Measurements from ENCODE around the gene HLF.

Gene HLF, protein sequence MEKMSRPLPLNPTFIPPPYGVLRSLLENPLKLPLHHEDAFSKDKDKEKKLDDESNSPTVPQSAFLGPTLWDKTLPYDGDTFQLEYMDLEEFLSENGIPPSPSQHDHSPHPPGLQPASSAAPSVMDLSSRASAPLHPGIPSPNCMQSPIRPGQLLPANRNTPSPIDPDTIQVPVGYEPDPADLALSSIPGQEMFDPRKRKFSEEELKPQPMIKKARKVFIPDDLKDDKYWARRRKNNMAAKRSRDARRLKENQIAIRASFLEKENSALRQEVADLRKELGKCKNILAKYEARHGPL

DNA sequence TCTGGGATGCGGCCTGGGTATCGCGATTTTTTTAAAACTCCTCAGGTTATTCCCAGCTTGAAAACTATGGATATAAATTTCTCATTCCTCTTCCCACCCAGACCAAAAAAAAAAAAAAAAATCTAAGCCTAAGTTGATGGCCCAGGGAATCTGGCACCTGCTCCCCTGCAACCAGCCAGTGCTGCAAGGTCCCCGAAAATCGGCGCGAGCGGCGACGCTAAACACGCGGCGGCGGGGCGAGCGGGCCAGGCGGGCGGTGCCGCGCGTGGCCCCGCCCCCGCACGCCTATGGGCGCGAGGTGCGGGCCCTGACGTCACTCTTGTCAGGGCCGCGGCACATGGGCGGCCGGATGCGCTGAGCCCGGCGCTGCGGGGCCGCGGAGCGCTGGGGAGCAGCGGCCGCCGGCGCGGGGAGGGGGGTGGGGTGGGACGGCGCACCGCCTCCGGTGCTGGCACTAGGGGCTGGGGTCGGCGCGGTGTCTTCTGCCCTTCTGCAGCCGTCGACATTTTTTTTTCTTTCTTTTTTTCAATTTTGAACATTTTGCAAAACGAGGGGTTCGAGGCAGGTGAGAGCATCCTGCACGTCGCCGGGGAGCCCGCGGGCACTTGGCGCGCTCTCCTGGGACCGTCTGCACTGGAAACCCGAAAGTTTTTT, at the start of gene HLF:
TSS of gene HLF (plus strand) at position 316 of the 654 bp plus-strand sequence. CDS start 525 bp downstream, outside the sequence.
- peak; percentile 52 to 63 for DNase-seq (ENCODE audit: low read depth in 2 of 2)

DNA sequence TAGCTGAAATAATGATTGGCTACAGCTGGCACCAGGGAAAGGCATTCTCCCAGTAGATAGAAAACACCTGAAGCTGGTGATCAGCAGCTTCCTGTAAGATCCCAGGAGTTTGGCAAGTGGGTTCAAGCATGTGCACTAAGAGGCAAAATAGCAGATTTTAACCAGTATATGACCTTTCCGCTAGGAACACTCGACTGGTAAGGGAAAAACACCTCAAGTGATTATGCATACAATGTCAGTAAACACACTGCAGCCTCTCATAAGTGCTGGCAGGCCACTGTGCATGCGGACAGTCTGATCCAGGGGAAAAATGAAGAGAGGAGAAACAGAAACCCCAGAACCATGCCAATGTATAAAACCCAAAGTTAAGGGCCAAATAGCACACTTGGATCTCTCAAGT, 49.0 kb upstream of the HLF start:
- no peak for DNase-seq (ENCODE audit: low read depth in 2 of 2)

DNA sequence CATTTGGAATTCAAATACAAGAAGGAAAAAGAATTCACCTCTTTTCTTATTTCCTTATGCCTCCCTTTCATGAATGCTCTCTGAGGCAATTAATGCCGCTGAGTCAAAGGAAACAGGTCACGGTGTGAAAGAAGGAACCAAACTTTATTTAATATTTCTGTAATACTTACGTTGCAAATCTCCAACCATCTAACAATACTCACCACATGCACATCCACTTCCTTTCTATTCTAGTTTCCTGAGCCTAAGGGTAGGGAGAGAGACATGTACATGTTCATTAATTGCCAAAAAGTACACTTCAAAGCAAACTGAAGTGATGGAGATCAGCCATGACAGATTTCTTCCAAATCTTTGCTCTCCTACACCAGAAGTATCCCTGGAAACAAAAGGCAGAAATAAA, 47.9 kb upstream of the HLF start:
- no peak for DNase-seq (ENCODE audit: low read depth in 2 of 2)

DNA sequence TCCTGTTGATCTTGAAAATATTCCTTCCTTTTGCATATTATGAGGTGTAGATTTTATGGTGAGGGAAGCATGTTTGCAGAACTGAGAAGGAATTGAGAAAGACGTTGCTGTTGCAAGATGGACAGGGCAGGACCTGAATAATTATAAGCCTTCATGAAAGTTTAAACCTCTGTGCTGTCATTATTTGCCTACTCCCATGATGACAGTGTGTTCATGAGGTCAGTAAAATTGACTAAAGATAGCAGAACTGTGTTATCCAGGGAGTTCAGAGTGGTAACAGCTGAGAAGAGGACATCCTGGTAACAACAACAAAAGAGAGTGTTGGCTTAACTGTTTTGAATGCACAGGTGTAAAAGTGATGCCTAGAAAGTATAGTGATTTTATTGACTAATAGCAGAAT, 45.3 kb upstream of the HLF start:
- no peak for DNase-seq (ENCODE audit: low read depth in 2 of 2)

DNA sequence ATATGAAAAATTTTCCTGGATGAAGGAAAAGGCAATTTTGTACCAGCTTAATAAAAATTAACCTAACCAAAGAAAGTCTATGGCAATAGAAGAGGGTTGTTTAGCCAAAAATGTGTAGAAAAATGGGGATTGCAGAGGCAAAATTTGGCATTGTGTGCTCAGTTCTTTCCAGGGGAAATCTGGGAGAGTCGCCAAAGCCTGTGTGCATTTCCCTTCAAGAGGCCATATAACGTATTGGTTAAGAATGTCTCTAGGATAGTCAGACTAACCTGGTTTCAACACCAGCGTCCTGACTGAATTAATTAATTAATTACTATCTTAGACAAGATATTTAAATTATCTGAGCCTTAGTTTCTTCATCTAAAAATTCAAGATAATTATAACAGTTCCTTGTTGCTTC, 44.8 kb upstream of the HLF start:
- DNase-seq (ENCODE audit: low read depth in 2 of 2): no peak

DNA sequence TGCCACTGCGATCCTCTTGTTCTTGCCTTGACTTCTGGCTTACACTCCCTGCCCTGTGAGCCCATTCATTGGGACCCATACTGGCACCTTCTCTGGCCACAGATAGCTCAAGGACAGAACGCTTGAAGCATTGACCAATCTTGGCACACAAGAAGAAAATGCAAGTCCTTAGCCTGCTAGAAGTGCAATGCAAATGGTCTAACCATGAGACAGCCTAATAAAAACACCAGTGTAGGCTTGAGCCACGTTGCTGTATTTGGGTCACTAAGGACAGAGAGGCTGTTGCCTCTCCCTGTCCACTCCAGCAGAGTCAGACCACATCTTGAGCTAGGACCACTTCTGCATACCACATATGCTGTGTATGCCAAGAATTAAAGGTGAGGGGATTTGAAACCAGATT, 41.2 kb upstream of the HLF start:
- DNase-seq (ENCODE audit: low read depth in 2 of 2): no peak

DNA sequence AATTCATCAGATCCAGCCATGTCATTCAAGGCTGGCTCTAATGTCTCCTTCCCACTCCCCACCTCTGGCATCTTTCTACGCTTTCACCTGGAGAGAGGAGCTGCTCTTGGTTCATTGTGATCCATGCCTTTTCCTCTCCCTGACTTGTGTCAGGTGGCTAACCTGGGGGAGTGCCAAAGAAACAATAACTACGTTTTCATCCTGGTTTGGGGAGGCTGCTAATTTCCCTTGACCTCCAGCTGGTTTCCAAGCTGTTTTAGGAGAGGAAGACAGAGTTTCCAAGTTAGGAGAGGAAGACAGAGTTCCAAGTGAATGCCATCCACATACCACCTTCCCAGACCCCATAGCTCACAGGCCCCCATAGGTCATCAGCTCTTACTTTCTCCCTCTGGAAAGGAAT, 40.0 kb upstream of the HLF start:
- no peak for DNase-seq (ENCODE audit: low read depth in 2 of 2)

DNA sequence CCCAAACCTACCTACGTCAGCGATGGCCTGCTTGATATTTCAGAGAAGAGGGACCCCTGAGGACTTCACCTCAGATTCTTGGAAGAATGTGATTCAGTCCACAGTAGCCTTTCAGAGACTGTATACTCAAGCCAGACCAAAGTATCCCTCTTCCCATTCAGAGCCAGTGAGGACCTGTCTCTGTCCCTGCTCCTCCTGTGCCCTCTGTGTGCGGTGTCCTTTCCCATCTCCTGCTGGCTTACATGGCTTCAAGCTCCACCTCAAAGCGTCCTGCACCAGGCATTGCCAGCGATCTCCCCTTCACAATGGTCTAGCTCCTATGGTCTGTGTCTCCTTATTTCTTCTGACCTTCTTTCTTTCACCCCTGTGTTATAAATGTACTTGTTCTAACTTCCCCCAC, 39.5 kb upstream of the HLF start:
- DNase-seq (ENCODE audit: low read depth in 2 of 2): no peak

DNA sequence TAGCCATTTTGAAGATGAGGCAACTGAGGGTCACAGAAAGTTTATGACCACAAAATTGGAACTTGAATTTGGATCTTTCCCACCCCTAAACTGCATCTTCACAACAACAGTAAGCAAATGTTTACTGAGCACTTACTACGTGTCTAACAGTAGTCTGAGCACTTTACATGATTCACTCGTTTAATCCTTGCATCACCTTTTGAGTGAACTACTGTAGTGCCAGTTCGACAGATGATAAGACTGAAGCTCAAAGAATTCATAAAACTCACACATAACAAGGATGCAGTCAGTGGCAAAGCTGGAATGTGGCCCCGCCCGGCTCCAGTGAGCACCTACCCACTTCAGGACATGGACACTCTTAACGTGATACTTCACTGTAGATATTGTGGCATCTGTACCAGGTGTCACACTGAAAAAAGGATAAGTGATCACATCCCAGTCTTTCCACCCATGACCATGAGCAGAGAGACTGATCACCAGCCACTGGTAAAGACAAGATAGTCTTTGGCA, 36.0 kb upstream of the HLF start:
- DNase-seq (ENCODE audit: low read depth in 2 of 2): no peak

DNA sequence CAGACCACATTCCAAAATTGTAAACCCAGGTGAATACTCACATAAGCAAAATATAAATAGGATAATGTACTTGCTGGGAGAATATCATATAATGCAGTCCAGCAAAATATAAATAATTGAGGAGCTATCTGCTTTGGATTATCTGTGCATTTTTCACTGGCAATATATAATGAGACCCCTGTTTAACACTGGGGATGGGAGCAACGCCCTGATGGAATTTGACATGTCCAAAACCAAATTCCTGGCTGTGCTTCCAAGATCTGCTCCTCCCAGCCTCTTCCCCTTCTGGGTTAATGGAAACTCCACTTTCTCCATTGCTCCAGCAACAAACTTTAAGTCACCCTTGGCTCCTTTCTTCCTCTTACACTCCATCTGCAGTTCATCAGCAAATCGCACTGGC, 35.5 kb upstream of the HLF start:
- DNase-seq (ENCODE audit: low read depth in 2 of 2): no peak

DNA sequence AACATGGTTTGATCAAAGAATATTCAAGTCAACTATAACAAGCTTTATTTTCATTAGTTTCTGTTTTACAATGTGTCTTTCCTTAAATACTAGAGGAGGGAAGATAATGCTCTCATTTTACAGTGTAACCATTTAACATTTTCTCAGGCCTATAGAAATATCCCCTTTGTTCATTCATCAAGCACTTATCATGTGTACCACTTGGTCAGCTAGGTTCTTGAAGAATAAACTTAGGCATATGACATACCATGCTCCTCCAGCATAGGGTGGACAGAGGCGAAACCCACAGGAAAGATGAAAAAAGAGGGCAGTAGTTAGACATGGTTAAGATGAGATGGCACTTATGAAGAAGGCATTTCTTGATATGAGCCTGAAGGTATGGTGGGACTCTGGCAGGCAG, 34.0 kb upstream of the HLF start:
- DNase-seq (ENCODE audit: low read depth in 2 of 2): no peak

DNA sequence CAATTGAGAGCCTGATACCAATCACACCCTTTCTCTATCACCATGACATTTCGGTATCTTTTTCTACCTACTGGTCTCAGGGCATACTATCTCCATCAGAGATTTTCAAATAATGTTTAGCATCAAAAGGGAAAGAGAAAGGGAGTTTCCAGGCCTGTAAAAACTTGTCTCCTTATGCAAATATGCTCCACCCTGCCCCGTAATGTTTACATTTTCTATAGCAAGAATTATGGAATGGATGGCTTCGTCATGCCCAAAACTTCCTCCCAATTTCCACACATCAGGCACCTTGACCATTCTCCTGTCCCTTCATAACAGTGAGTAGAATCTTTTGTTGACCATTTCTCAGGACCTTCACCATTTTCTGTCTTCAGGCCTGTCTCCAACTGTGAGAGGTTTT, 30.9 kb upstream of the HLF start:
- no peak for DNase-seq (ENCODE audit: low read depth in 2 of 2)

DNA sequence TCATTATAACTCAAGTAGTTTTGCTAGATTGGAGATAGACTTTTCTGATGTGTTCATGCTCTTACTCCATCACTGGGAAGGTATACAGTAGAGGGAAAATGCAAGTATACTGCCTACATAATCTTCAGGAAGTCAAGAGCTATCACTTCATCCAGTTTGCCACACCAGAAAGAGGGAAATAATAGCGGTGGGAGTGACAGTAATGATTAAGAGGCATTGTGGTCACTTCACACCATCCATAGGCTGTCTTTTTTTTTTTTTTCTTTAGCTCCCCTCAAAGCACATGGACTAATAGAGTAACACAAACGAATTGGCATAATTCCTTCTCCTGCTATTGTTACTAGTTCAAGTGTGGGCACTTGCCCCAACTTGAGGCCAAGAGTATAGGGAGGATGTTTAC, 28.4 kb upstream of the HLF start:
- no peak for DNase-seq (ENCODE audit: low read depth in 2 of 2)

DNA sequence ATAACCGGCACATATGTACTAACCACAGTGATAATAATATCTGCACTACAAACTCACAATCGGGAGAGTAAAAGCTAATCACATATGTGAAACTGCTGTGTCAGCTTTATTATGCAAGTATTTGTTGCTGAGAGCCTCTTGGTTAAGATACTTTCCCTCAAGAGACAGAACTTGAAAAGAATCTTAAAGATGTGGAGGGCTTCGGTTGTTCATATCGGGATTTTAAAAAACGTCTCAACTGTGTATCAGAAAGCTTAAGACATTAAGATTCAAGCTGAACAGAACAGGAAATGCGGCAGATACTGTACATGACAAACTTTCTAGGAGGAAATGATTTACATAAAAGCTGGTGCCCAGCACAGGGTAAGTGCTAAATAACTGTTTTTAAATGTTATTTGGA, 27.5 kb upstream of the HLF start:
- DNase-seq (ENCODE audit: low read depth in 2 of 2): no peak

DNA sequence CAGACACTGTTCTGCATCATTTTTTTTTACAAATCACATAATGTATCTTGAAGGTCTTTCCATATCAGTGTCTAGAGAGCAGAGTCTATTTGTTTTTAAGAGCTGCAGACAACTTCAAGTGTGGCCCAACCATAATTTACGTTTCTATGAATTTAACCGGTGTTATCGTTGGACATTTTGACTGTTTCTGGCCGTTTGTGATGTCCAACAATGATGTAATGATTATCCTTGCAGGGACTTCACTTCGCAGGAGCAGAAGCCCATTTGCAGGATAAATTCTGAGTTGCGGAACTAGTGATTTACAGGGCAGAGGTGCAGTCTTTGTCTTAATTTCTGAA, 26.9 kb upstream of the HLF start:
- DNase-seq (ENCODE audit: low read depth in 2 of 2): no peak

DNA sequence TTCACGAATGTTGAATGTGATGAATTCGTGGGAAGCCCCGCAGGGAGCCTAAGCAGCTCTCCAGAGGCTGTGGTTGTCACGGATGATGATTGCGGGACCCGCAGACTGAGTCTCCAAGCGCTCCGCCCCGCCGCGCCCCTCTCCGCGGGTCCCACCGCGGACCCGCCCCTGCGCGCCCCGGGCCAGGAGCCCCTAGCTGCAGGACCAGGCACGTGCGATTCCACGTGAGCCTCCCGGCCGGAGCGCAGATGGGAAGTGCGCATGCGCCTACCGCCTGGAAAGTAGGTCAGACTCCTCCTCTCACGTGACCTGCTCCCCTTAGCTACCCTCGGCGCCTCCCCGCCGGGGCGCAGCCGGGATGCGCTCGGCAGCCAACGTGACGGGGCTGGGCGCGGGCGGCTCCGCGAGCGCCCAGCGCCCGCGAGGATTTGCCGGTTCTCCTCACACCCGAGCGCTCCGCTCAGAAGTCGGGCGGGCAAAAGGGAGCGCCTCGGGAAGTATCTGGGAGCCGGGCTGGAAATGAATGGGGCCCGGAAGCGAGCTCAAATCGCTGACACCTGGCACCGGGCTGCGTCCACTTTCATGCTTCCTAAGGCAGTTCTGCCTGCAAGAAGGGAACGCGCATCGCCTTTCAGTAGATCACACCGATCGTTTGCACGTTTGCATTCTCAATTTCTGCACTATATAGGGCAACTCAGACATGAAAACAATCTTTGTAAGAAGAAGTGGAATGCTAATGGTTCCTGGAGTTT, 26.4 kb upstream of the HLF start:
- peak; percentile 70 to 77 for DNase-seq (ENCODE audit: low read depth in 2 of 2)

DNA sequence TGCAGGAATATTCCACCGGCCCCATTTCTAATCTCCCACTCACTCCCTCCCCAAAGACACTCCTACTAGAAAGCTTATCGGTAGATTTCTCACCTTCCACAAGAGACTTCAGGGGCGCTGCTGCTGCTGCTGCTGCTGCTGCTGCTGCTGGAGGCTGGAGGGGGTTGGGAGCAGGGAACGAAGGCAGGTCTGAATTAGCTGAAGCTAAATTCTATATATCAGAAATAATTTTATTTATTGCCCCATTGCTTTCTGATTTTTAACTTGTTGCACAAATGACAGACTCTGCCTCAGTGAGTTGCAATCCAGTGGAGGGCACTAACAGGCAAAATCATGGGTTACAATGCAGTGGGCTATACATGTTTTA, 25.8 kb upstream of the HLF start:
- no peak for DNase-seq (ENCODE audit: low read depth in 2 of 2)

DNA sequence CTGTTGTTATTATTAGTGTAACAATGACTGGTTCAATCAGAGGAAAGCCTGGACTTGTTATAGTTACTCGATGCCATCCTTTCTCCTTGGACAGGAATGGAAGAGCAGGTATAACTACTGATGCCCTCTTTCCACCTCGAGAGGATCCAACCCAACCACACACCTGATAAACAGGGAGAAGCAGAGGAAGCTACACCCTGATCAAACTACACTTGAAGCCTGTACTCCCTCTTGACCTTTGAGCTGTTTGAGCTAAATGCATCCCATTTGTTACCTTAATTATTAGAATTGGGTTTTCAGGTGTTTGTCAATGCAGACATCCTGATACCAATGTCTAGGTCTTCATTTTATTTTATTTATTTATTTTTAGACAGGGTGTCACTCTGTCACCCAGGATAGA, 23.7 kb upstream of the HLF start:
- DNase-seq (ENCODE audit: low read depth in 2 of 2): no peak

DNA sequence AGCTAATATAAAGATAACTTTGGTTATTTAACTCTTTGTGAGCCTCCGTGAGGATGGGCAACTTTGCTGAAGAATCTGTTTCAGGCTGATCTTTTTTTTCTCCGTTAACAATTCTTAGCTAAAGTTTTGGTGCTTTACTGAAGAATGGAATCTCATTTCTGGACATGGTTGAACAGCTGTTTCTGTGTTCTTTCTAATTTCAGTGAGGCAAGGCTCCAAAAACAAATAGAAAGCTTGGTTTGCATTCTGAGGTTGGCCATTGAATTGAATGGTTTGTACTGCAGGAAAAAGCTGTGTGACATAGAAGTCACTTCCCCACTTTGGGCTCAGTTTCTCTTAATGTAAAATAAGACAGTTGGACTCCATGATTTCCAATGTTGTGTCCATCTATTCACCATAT, 22.3 kb upstream of the HLF start:
- DNase-seq (ENCODE audit: low read depth in 2 of 2): no peak

DNA sequence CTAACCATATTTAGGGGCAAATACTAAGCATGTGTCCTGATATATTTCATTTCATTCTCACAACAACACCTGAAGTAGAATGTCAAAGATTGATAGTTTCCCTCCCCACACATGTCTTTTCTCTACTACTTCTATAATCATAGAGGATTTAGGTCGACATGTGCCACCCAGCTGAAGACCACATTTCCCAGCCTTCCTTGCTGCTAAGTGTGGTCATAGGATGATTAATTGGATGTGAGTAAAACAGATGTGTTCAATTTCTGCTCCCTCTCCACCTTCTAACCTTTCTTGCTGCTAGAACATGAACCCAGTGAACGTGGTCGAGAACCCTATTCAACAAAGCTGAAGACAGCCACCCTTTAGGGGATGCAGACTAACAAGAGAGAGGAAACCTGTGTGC, 18.8 kb upstream of the HLF start:
- DNase-seq (ENCODE audit: low read depth in 2 of 2): no peak

DNA sequence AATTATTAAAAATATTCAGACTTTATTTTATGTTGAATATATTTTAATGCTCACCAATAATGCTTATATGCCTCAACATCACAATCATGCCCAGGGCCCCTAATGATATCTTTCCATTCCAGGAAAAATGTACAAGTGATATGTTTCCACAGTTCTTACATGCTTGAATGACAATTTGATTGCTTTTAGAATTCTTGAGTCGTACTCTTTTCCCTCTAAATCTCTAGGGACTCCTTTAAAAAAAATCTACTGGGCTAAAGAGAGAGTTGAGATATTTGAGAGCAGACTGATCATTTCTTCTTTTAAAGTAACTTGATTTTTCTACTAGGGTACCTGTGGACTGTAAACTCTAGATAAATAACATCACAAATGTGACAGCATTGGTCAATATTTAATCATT, 18.2 kb upstream of the HLF start:
- no peak for DNase-seq (ENCODE audit: low read depth in 2 of 2)

DNA sequence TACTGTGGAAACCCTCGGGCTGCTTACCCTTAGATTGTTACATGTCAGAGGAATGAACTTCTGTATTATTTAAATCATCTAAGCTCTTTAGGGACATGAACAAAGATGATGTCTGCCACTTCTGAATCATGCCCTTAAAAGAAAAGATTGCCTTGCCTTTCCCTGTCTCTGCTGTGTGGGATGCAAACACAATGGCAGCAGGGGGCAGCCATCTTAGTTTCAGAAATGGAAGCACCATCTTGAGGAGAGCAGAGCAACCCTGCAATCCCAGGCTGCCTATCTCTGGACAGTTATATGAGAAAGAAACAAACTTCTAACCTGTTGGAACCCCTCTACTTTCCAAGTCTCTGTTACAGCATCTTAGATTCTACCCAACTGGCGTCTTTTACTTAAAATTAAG, 16.7 kb upstream of the HLF start:
- no peak for DNase-seq (ENCODE audit: low read depth in 2 of 2)

DNA sequence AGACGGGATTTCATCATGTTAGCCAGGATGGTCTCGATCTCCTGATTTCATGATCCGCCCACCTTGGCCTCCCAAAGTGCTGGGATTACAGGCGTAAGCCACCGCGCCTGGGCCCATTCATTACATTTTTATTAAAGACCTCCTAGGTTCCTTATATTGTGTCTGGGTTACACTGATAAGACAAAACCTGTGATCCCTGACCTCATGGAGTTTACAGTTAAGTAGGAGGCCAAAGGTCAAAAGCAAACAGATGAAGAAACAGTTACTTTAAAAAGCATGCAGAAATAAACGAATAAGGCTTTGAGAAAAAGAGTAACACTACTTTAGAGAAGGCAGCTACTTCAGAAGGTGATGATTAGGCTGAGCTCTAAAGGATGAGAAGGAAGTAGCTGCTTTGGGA, 14.9 kb upstream of the HLF start:
- no peak for DNase-seq (ENCODE audit: low read depth in 2 of 2)

Measured in stimulated activated CD8-positive, alpha-beta memory T cell treated with anti-CD3 and anti-CD28 coated beads, Interleukin-2, amount 100 ng/mL, for 48 hours (primary cell).